Adipose tissue (tissue), 3 donors: ENCODE measurements around the gene CADPS2. TPM values are rescaled to one million over a fixed set of nuclear protein-coding genes. Genes with fewer than 3 reads are reported as not detected.

ENCODE experiments used
- H3K27ac ChIP-seq: one replicate; pipeline ENCODE4 v1.5.1; 2013; ENCODE audit warnings: low read depth, low read length
- WGBS, 3 donors: extraction: QIAGEN DNeasy Blood & Tissue Kit; methylation state at CpG; one replicate each; pipeline ENCODE4 v1.1.7; 2013; 5-methylcytosine and 5-hydroxymethylcytosine counted together
- polyA plus RNA-seq, 3 donors: library from polyadenylated mRNA; stranded (reverse); fragments of 200-250 nt; gene quantifications; one replicate each; pipeline ENCODE4 v1.2.3, GENCODE V29; 2013
- donor health status: healthy with polysubstance abuse.
- donor health status: Bipolar disorder and iron deficiency.
- donor health status: healthy.

The CADPS2 gene
- polyA plus RNA-seq, 3 donors, result 7.3 to 14.8 (median 11.5) TPM

GRCh38 chr7:122803323-122803722 lies 82.9 kb downstream of the CADPS2 start:
- H3K27ac ChIP-seq, result no peak overlapping the region
- WGBS, 3 donors, result 41 to 48% (median 43%) methylated on average over 2 of the region's 2 CpGs

- H3K27ac ChIP-seq, result no peak overlapping the region
- 41 to 64% (median 54%) methylated on average over 6 of the region's 6 CpGs for WGBS, 3 donors
These were observed 83.9 kb downstream of the CADPS2 start for GRCh38 chr7:122802301-122802751.

DNA sequence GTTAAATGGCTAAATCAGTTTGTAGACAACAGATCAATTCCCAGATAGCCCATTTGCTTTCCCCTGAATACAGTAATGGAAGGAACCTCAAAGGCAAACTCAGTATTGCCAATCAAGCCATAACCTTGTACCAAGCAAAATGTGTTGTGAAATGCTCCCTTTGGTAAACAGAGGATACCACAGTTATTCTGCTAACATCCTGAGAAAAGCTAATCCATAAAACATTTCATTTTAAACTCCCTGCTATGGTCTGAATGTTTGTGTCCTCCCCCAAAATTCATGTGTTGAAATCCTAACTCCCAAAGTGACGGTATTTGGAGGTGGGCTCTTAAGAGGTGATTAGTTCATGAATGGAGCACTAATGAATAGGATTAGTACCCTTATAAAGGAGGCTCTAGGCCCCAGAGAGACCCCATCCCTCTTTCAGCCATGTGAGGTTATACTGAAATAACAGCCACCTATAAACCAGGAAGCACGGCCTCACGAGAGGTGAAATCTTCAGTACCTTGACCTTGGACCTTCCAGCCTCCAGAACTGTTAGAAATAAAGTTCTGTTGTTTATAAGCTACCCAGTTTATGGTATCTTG lies 94.2 kb downstream of the CADPS2 start:
- no peak overlapping the region for H3K27ac ChIP-seq
- WGBS, 3 donors, result 87 to 91% (median 89%) methylated on average over 3 of the region's 3 CpGs

DNA sequence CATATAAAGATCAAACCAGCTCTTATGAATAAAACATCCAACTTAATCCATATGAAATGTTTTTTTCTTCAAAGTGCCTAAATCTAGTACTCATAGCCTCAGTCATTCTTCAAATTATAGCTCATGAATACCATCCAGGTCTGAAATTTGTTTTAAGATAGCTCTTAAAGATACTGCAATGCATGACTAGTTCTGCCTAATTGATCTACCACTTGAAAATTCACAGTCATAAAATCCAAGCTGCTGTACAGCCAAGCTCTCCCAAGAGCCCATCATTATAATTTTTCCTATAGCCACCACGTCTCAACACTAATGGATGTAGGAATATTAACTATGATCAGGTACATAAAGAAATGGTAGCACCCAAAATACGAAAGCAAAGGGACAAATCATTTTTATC lies 95.7 kb downstream of the CADPS2 start:
- 87 to 91% (median 88%) methylated on average over 2 of the region's 2 CpGs for WGBS, 3 donors
- no peak overlapping the region for H3K27ac ChIP-seq

GRCh38 chr7:122790132-122790531 lies 96.1 kb downstream of the CADPS2 start:
- H3K27ac ChIP-seq, result no peak overlapping the region
- 81 to 86% (median 81%) methylated on average over 3 of the region's 3 CpGs for WGBS, 3 donors

GRCh38 chr7:122789156-122789555 lies 97.1 kb downstream of the CADPS2 start:
- 31 to 60% (median 47%) methylated on average over 1 of the region's 1 CpG for WGBS, 3 donors

DNA sequence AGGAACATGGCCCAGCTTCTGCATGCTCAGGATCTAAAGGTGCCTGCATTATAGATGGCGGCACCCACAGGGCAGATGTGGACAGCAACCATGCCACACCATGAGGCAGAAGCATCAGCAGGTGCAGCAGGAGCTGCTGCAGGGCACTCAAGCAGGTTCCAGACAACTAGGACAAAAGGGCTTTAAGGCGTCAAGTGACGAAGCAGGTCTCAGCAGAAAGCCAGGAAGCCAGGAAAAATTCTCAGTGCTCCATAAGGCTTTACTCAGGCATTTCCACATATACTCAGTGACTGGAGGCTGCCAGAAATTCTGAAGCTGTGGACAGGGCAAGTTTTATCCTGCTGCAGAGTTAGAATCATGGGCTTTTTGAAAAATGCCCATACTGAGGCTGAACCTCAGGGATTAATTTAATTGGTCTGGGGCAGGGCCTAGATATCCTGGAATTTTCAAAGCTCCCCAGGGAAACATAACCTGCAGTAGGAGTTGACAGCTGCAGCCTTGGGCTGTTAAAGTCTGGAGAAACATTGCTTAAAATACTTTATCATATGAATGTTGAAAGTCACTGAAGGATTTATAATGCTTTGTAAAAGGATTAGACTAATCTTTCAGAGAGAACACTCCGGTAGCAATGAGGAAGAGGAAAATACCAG lies 115.4 kb downstream of the CADPS2 start:
- 66 to 82% (median 78%) methylated on average over 4 of the region's 4 CpGs for WGBS, 3 donors
- no peak overlapping the region for H3K27ac ChIP-seq

More at GRCh38 chr7:122789156-122789555, 97.1 kb downstream of the CADPS2 start:
- no peak overlapping the region for H3K27ac ChIP-seq

GRCh38 chr7:122768827-122769226 lies 117.4 kb downstream of the CADPS2 start:
- no peak overlapping the region for H3K27ac ChIP-seq
- 39 to 79% (median 73%) methylated on average over 3 of the region's 3 CpGs for WGBS, 3 donors

DNA sequence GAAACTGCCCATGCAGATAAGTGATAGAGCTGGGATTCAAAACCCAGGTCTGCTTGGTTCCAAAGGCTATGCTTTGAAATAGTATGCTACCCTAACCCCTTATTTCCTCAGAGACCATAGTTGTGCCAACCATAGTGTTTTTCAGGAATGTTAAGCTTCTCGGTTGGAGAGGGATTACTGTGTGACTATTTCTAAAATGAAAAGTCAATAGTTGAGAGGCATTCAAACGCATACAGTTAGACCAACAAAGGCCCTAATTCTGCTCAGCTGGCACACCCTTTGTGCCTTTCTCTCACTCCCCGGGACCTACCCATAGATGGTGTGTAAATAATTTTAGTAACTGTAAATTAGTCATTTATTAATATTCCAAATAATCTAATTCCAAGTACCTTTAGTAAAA lies 118.9 kb downstream of the CADPS2 start:
- H3K27ac ChIP-seq, result no peak overlapping the region
- 75 to 83% (median 81%) methylated on average over 3 of the region's 3 CpGs for WGBS, 3 donors

DNA sequence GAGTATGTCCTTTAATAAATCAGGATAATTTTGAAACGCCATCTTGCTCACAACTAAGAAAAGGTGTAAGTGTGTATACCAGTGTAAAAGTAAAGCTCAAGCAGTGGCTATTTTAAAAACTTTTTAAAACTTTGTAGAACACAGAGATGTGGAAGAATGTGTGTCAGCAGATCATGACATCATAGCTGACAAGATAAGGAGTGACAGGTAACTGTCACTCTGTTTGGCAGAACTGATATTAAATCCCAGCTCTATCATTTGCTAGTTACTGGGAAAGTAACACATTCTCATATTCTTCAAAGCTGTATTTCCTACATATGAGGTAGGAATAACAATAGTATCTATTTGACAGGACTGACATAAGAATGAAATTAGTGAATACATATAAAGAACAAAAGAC lies 119.7 kb downstream of the CADPS2 start:
- H3K27ac ChIP-seq, result no peak overlapping the region
- 85 to 90% (median 89%) methylated on average over 1 of the region's 1 CpG for WGBS, 3 donors

GRCh38 chr7:122764902-122765301 lies 121.4 kb downstream of the CADPS2 start:
- H3K27ac ChIP-seq, result no peak overlapping the region
- 67 to 90% (median 68%) methylated on average over 1 of the region's 1 CpG for WGBS, 3 donors

- no peak overlapping the region for H3K27ac ChIP-seq
- 72 to 84% (median 73%) methylated on average over 2 of the region's 2 CpGs for WGBS, 3 donors
These were observed 122.2 kb downstream of the CADPS2 start for GRCh38 chr7:122764020-122764419.

DNA sequence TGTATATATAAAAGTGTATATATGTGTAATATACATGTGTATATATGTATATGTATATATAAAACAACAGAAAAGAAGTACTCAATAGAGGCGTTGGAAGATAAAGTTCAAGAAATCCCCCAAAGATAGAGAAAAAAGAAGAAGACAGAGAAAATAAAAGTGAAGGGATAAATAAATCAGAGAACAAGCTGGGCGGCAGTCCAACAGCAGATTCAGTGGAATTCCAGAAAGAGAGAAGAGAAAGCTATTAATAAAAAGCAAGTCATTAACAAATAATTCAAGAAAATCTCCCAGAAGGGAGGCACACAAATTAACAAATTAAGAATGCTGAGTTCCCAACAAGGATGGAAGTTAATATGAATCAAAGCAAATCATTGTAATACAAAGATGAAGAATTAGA lies 124.2 kb downstream of the CADPS2 start:
- 56 to 89% (median 61%) methylated on average over 2 of the region's 2 CpGs for WGBS, 3 donors
- H3K27ac ChIP-seq, result no peak overlapping the region

DNA sequence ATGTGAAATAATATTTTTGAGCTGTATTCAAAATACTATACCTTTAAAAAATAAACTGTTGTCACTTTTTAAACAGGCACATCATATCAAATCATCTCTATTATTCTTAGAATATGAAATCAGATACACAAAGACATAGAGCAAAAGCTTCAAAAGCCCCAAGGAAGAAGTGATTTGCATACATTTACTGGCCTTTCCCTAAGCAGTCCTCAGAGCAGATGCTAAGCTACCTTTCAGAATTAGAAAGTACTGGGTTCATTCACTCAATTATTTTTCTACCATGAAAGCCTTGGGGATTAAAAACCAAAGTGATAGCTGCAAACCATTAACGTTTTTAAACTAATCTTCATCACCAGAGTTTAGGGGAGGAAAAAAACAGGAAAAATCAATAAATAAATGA lies 127.8 kb downstream of the CADPS2 start:
- no peak overlapping the region for H3K27ac ChIP-seq

GRCh38 chr7:122756860-122757259 lies 129.4 kb downstream of the CADPS2 start:
- 60 to 71% (median 67%) methylated on average over 1 of the region's 1 CpG for WGBS, 3 donors
- H3K27ac ChIP-seq, result no peak overlapping the region

More for the DNA sequence above, 127.8 kb downstream of the CADPS2 start:
- WGBS, 3 donors, result 18 to 47% (median 28%) methylated on average over 1 of the region's 1 CpG

- no peak overlapping the region for H3K27ac ChIP-seq
- WGBS, 3 donors, result 59 to 85% (median 64%) methylated on average over 2 of the region's 2 CpGs
These were observed 130.6 kb downstream of the CADPS2 start for GRCh38 chr7:122755696-122756095.

- no peak overlapping the region for H3K27ac ChIP-seq
- 56 to 77% (median 75%) methylated on average over 3 of the region's 3 CpGs for WGBS, 3 donors
These were observed 133.7 kb downstream of the CADPS2 start for GRCh38 chr7:122752583-122752982.

DNA sequence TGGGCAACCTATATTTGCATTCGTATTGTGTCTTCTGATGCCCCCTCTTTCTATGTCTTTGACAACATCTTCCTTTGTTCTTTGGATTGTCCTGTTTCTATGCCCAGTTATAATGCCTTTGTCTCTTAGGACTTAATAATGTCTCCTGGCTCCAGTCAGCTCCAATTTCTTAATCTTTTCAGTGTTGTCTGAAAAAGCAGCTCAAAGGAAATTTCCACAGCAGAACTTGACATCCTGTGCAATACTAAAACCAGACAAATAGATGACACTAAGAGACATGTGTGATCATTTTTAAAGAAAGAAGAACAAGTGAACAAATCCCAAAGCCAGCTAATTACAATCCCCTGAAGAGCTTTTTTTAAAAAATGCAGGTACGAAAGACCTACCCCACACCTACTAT lies 135.9 kb downstream of the CADPS2 start:
- whole genome bisulfite sequencing, 3 donors, result 89 to 98% (median 94%) methylated on average over 2 of the region's 2 CpGs
- no peak overlapping the region for H3K27ac ChIP-seq

DNA sequence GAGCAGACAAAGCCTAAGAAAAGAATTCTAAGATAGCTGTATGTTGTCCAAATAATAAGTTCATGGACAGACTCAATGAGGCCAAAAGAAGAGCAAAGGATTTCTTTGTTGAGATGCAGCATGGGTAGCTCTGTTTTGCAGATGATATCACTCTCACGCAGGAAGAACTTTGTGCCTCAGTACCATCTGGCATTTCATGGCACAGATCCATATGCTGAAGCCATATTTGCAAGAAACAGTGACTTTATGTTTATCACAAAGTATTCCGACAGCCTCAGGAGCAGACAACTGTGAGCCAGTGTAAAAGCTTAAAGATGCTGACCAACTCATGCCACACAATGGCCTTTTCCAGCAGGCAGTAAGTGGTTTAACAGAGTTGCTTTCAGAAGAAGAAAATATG lies 138.1 kb downstream of the CADPS2 start:
- 70 to 94% (median 89%) methylated on average over 2 of the region's 2 CpGs for WGBS, 3 donors
- no peak overlapping the region for H3K27ac ChIP-seq

DNA sequence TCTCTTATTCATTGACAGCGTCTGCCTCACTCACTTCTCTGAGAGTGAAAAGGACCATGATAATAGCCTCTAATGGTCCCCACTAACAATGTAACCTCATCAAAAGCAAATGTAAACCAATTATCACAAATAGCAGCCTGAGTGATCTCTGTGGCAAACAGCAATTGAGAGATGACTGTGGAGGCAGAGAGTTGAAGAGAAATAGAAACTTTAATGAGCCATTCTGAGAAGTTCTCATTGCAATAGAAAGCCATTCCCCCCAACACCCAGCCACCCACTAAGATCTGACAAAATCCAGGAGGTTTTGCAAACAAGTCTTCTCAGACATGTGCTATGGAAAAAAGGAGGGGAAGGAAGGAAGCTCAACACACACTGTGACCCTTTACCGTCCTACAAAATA lies 139.3 kb downstream of the CADPS2 start:
- 70 to 93% (median 77%) methylated on average over 2 of the region's 2 CpGs for WGBS, 3 donors
- no peak overlapping the region for H3K27ac ChIP-seq
